Adrenal gland (tissue), 12 donors: Measurements from ENCODE around the gene MSX2. TPM values are rescaled to one million over a fixed set of nuclear protein-coding genes. Genes with fewer than 3 reads are reported as not detected.

ENCODE experiments used
- DNase-seq, 7 donors: peaks; one replicate each; pipeline ENCODE4 v3.0.0-alpha.2; 2019 to 2020
- H3K27ac ChIP-seq, 5 donors: fragments of 200-600 bp; sonication (generic) in 4 of 5; 1 replicate in 3 of 5; 2 replicates in 2 of 5; pipeline versions ENCODE4 v1.5.1 to v1.8.0; 2016 to 2020; ENCODE audit warnings: mild to moderate bottlenecking in 1 of 5
- H3K27me3 ChIP-seq: fragments of 200-600 bp; 2 replicates; pipeline ENCODE4 v1.8.0; 2021
- H3K36me3 ChIP-seq, 2 donors: fragments of 200-600 bp; replicated peaks in 1 of 2; 1 replicate in 1 of 2; 2 replicates in 1 of 2; pipeline versions ENCODE4 v1.5.1 to v1.8.0; 2018 to 2022
- H3K4me1 ChIP-seq, 2 donors: fragments of 200-600 bp; replicated peaks in 1 of 2; 1 replicate in 1 of 2; 2 replicates in 1 of 2; pipeline versions ENCODE4 v1.5.1 to v1.8.0; 2018 to 2021
- H3K4me3 ChIP-seq, 4 donors: fragments of 200-600 bp; sonication (generic) in 3 of 4; one replicate each; pipeline ENCODE4 v1.5.1; 2016 to 2018
- H3K9me3 ChIP-seq, 3 donors: fragments of 200-600 bp; sonication (generic) in 1 of 3; replicated peaks in 1 of 3; 1 replicate in 2 of 3; 2 replicates in 1 of 3; pipeline versions ENCODE4 v1.5.1 to v1.8.0; 2016 to 2021
- POLR2A ChIP-seq, 2 donors: fragments of 450-650 bp; IDR thresholded peaks; one replicate each; pipeline ENCODE4 v1.6.1; 2017; ENCODE audit warnings: antibody characterized with exemption in 2 of 2, mild to moderate bottlenecking in 2 of 2, moderate library complexity in 1 of 2
- WGBS, 4 donors: extraction: QIAGEN DNeasy Blood & Tissue Kit in 2 of 4; methylation state at CpG; one replicate each; pipeline versions ENCODE4 v1.1.5 to v1.1.7; 2013 to 2017; 5-methylcytosine and 5-hydroxymethylcytosine counted together
- intact Hi-C, 2 donors: fragments of 100-400 bp; cut with DNase I; formaldehyde crosslinking; loops; one replicate each; pipeline versions ENCODE4 v1.14.1 to v1.15.0; 2022 to 2023
- polyA plus RNA-seq, 3 donors: library from polyadenylated mRNA; stranded (reverse); fragments of 200-250 nt in 2 of 3; fragments of 350-450 nt in 1 of 3; fragmentation: Illumina TruSeq in 1 of 3; extraction: RNeasy Lipid Tissue Mini Kit (QIAGEN cat#74804) in 1 of 3; gene quantifications; one replicate each; pipeline ENCODE4 v1.2.3, GENCODE V29; 2013 to 2014
- total RNA-seq, 9 donors: library from RNA; depleted of rRNA in 4 of 9; stranded (reverse); fragments of >200 nt in 4 of 9; fragments of 120-200 nt in 1 of 9; fragmentation: NEBNext Ultra II Directional in 1 of 9; extraction: Animal tissue kit (Norgen Biotek cat#: 25700) in 1 of 9; gene quantifications; one replicate each; pipeline versions ENCODE4 v1.1.0 to v1.2.4, GENCODE V29; 2013 to 2023
- TF ChIP-seq, protein P1 (sequence below), 6 experiments: fragments of 450-650 bp in 4 of 6; fragments of 200-600 bp in 2 of 6; sonication (generic) in 1 of 6; IDR thresholded peaks; 1 replicate in 5 of 6; 2 replicates in 1 of 6; pipeline versions ENCODE4 v1.5.1 to v1.8.0; 2016 to 2021; ENCODE audit warnings: antibody characterized with exemption in 6 of 6, mild to moderate bottlenecking in 2 of 6, moderate library complexity in 1 of 6
- donor health status: healthy with polysubstance abuse.
- donor health status: Bipolar disorder and iron deficiency.
- donor health status: DM: yes; HTN: yes; CAD: no.
- donor health status: DM: no; HTN: no; CAD: no.
- donor health status: DM: no; HTN: no; CAD: no.
- donor health status: DM: yes; HTN: yes; CAD: no.

Gene MSX2
- total and polyA plus RNA-seq, 12 donors, result 0.24 to 1.3 (median 0.58) TPM; not detected in 1

DNA sequence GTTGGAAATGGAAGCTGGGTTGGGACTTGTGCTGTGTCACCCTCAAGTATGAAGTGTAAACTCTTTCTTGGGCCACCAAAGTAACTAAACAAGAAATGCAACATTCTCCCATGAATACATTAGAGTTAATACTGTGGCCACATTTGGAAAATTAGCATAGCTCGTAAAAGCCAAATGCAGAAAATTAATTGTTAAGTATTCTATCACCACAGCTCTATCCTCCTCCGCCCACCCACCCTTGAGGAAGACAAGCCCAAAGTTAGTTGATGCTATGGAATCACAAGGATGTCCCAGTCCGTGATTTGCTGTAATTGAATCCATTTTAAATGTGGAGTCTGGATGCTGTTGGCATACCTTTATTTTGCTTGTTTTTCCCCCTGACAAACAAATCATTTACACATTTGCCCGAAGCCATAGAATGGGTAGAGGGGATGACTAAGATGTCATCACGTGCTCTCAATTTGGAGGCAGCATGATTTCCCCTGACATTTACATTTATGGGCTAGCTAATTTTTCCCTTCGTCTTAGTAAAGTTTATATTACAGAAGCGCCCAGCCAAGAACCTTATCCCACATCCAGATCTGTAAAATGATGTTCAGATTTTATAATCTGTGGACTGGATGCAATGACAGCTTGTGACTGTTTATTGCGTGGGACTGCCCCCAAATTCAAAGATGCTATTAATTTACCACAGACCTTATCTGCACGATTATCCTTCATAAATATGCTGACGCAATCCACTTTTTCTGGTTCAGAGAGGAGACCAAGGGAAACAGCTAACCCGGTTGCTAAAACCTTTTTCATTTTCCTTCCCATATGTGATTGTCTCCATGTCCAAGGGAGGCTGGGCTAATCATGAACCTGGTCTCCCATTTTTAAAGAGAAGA is 3.7 kb downstream of the MSX2 start:
- WGBS, 4 donors, result 68 to 73% (median 70%) methylated on average over 11 of the region's 11 CpGs
- peaks cover 56% of the 10 kb centered on the region for H3K27me3 ChIP-seq
- no peaks in the 10 kb centered on the region for H3K36me3 ChIP-seq
- TF ChIP-seq POLR2A (IDR thresholded peaks at IDR 0.05), result no peak
- TF ChIP-seq, protein P1, sequence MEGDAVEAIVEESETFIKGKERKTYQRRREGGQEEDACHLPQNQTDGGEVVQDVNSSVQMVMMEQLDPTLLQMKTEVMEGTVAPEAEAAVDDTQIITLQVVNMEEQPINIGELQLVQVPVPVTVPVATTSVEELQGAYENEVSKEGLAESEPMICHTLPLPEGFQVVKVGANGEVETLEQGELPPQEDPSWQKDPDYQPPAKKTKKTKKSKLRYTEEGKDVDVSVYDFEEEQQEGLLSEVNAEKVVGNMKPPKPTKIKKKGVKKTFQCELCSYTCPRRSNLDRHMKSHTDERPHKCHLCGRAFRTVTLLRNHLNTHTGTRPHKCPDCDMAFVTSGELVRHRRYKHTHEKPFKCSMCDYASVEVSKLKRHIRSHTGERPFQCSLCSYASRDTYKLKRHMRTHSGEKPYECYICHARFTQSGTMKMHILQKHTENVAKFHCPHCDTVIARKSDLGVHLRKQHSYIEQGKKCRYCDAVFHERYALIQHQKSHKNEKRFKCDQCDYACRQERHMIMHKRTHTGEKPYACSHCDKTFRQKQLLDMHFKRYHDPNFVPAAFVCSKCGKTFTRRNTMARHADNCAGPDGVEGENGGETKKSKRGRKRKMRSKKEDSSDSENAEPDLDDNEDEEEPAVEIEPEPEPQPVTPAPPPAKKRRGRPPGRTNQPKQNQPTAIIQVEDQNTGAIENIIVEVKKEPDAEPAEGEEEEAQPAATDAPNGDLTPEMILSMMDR (IDR thresholded peaks at IDR 0.05), result no peak
- H3K9me3 ChIP-seq, result no peaks in the 10 kb centered on the region
- H3K4me1 ChIP-seq, result no peaks in the 10 kb centered on the region
- H3K27ac ChIP-seq, result no peak overlapping the region
- intact Hi-C loops, result no loop called here
- H3K4me3 ChIP-seq, result no peak overlapping the region
- no peak for DNase-seq

DNA sequence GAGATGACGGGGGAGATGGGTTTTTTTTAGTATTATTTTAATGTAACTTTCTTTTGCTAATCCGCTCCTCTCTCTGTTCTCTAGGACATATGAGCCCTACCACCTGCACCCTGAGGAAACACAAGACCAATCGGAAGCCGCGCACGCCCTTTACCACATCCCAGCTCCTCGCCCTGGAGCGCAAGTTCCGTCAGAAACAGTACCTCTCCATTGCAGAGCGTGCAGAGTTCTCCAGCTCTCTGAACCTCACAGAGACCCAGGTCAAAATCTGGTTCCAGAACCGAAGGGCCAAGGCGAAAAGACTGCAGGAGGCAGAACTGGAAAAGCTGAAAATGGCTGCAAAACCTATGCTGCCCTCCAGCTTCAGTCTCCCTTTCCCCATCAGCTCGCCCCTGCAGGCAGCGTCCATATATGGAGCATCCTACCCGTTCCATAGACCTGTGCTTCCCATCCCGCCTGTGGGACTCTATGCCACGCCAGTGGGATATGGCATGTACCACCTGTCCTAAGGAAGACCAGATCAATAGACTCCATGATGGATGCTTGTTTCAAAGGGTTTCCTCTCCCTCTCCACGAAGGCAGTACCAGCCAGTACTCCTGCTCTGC is 4.8 kb downstream of the MSX2 start:
- H3K4me3 ChIP-seq, result no peak overlapping the region
- peaks cover 54% of the 10 kb centered on the region for H3K27me3 ChIP-seq
- H3K27ac ChIP-seq, result no peak overlapping the region
- intact Hi-C loops, result no loop called here
- 74 to 84% (median 78%) methylated on average over 18 of the region's 18 CpGs for WGBS, 4 donors
- no peaks in the 10 kb centered on the region for H3K4me1 ChIP-seq
- H3K36me3 ChIP-seq, result no peaks in the 10 kb centered on the region
- TF ChIP-seq, protein P1 (IDR thresholded peaks at IDR 0.05), result no peak
- DNase-seq, result no peak
- no peaks in the 10 kb centered on the region for H3K9me3 ChIP-seq

DNA sequence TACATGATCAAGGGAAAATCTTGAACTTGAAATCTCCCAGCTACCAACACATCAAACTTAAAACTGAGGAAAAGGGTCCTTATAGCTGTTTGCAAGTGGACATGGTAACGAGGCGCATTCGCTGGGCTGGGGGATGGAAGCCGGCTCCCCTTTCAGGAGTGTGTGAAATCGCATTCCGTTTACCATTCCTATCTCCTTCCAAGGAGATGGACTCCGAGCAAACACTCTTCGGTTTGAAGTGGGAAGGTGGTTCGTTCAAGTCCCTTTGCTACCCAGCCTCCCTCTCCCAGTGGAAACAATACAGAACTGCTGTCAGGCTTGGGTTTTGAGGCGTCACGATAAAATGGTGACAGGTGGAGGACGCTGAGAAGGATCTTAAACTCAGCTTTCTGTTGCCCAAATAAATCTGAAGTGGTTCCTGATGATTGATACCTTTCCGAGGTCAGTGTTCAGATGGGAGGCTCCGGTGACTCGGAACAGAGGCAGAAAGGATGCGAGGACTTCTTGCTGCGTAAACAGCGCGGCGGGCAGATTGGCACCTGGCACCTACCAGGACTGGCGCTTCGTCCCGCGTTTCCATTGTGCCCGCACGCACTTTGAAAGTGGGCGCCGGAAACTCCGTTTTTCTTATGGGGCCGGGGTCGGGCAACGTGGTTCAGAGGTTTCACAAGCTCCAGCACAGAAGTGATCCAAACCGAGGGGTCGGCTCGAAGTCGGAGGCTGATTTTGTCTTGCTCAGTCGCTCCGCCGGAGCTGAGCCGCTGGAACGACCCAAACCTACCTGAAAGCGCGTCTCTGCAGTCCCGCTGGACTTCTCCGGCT is 7.0 kb downstream of the MSX2 start:
- DNase-seq, result no peak
- Histone ChIP-seq H3K27me3 (peaks cover 54% of the 10 kb centered on the region), H3K36me3 (no peaks in the 10 kb centered on the region), H3K9me3 (no peaks in the 10 kb centered on the region), H3K4me3 (no peak overlapping the region), H3K4me1 (no peaks in the 10 kb centered on the region), H3K27ac (no peak overlapping the region)
- intact Hi-C loops, result no loop called here
- TF ChIP-seq, protein P1 (IDR thresholded peaks at IDR 0.05), result no peak
- TF ChIP-seq POLR2A (IDR thresholded peaks at IDR 0.05), result no peak
- WGBS, 4 donors, result 18 to 29% (median 21%) methylated on average over 21 to 45 of the region's 45 CpGs
